Measurements from ENCODE around the gene NFIA. TPM values are rescaled to one million over a fixed set of nuclear protein-coding genes. Genes with fewer than 3 reads are reported as not detected.
A peak's percentile ranks its signal among the peaks of the same experiment; 100 is the strongest.

The NFIA gene
- total RNA-seq, 1 experiment from 2014 or later: 65.4 TPM

- CTCF ChIA-PET: no interaction called here
- no peaks in the 10 kb centered on the region for H3K36me3 ChIP-seq (ENCODE audit: insufficient read depth, low read length, poor library complexity, severe bottlenecking)
Measured at GRCh38 chr1:61343734-61344420, 261.5 kb downstream of the NFIA start.

GRCh38 chr1:61344696-61345095, 262.3 kb downstream of the NFIA start:
- no peak for DNase-seq (ENCODE audit: low spot score)
- H3K9me3 ChIP-seq (ENCODE audit: low read depth, low read length, poor library complexity, severe bottlenecking): no peaks in the 10 kb centered on the region
- H3K27me3 ChIP-seq (replicated peaks; ENCODE audit: insufficient read depth, low read depth, low read length, poor library complexity): no peaks in the 10 kb centered on the region
- H3K4me1 ChIP-seq (ENCODE audit: insufficient read depth, low read length, poor library complexity, severe bottlenecking): peaks cover 27% of the 10 kb centered on the region
- ChIA-PET POLR2A (ENCODE audit: low non-redundant PET) (no interaction called here), CTCF (no interaction called here)
- no peak overlapping the region for H3K27ac ChIP-seq (ENCODE audit: low read depth, low read length, poor library complexity, severe bottlenecking)
- no peak overlapping the region for H3K4me3 ChIP-seq (ENCODE audit: low read depth, low read length, poor library complexity, severe bottlenecking)
- H3K36me3 ChIP-seq (ENCODE audit: insufficient read depth, low read length, poor library complexity, severe bottlenecking): no peaks in the 10 kb centered on the region
- no TSS peak for BruUV-seq (replicated peaks)
- TF ChIP-seq EZH2 (IDR thresholded peaks at IDR 0.05; ENCODE audit: borderline replicate concordance, low read depth, low read length, poor library complexity, severe bottlenecking): no peak
- no peak for TF ChIP-seq CTCF (conservative IDR thresholded peaks at IDR 0.05; ENCODE audit: low read depth, low read length)
- intact Hi-C loops (cut with micrococcal nuclease; ENCODE audit: unreplicated experiment): loop anchor here (2.0 to 10.0 kb wide), 2 partner anchors 108 to 240 kb away; no protein-coding TSS in a partner anchor

More at GRCh38 chr1:61343734-61344420, 261.5 kb downstream of the NFIA start:
- Histone ChIP-seq H3K27me3 (replicated peaks; ENCODE audit: insufficient read depth, low read depth, low read length, poor library complexity) (no peaks in the 10 kb centered on the region), H3K27ac (ENCODE audit: low read depth, low read length, poor library complexity, severe bottlenecking) (peak overlapping the region; percentile 68), H3K4me1 (ENCODE audit: insufficient read depth, low read length, poor library complexity, severe bottlenecking) (peaks cover 34% of the 10 kb centered on the region), H3K9me3 (ENCODE audit: low read depth, low read length, poor library complexity, severe bottlenecking) (no peaks in the 10 kb centered on the region), H3K4me3 (ENCODE audit: low read depth, low read length, poor library complexity, severe bottlenecking) (no peak overlapping the region)
- POLR2A ChIA-PET (ENCODE audit: low non-redundant PET): no interaction called here
- no TSS peak for BruUV-seq (replicated peaks)
- peak; percentile 80 for DNase-seq (ENCODE audit: low spot score)
- intact Hi-C loops (cut with micrococcal nuclease; ENCODE audit: unreplicated experiment): loop anchor here (2.0 to 10.0 kb wide), 2 partner anchors 109 to 241 kb away; no protein-coding TSS in a partner anchor
- TF ChIP-seq EZH2 (IDR thresholded peaks at IDR 0.05; ENCODE audit: borderline replicate concordance, low read depth, low read length, poor library complexity, severe bottlenecking) (no peak), CTCF (conservative IDR thresholded peaks at IDR 0.05; ENCODE audit: low read depth, low read length) (no peak)

- no peak overlapping the region for H3K27ac ChIP-seq (ENCODE audit: low read depth, low read length, poor library complexity, severe bottlenecking)
- no peaks in the 10 kb centered on the region for H3K9me3 ChIP-seq (ENCODE audit: low read depth, low read length, poor library complexity, severe bottlenecking)
- BruUV-seq (replicated peaks): no TSS peak
- H3K36me3 ChIP-seq (ENCODE audit: insufficient read depth, low read length, poor library complexity, severe bottlenecking): peaks cover 5% of the 10 kb centered on the region
- no peaks in the 10 kb centered on the region for H3K27me3 ChIP-seq (replicated peaks; ENCODE audit: insufficient read depth, low read depth, low read length, poor library complexity)
- intact Hi-C loops (cut with micrococcal nuclease; ENCODE audit: unreplicated experiment): loop anchor here (10.0 kb wide), 1 partner anchor 237 kb away; no protein-coding TSS in a partner anchor
- H3K4me1 ChIP-seq (ENCODE audit: insufficient read depth, low read length, poor library complexity, severe bottlenecking): peaks cover 18% of the 10 kb centered on the region
- TF ChIP-seq EZH2 (IDR thresholded peaks at IDR 0.05; ENCODE audit: borderline replicate concordance, low read depth, low read length, poor library complexity, severe bottlenecking) (no peak), CTCF (conservative IDR thresholded peaks at IDR 0.05; ENCODE audit: low read depth, low read length) (no peak)
- DNase-seq (ENCODE audit: low spot score): no peak
- POLR2A ChIA-PET (ENCODE audit: low non-redundant PET): no interaction called here
- H3K4me3 ChIP-seq (ENCODE audit: low read depth, low read length, poor library complexity, severe bottlenecking): no peak overlapping the region
- CTCF ChIA-PET: no interaction called here
Measured at GRCh38 chr1:61348025-61348665, 265.8 kb downstream of the NFIA start.
